ENCODE results near the gene TOX2.

The TOX2 gene

GRCh38 chr20:43968341-43969000, 53.8 kb downstream of the TOX2 start:
- no peak for DNase-seq
- H3K27ac Mint-ChIP-seq, result no peak overlapping the region
- H3K4me1 Mint-ChIP-seq (ENCODE audit: low read depth), result peaks cover 8% of the 10 kb centered on the region
- no peak overlapping the region for H3K4me3 Mint-ChIP-seq
- no peaks in the 10 kb centered on the region for H3K9me3 Mint-ChIP-seq
- no peaks in the 10 kb centered on the region for H3K36me3 Mint-ChIP-seq (ENCODE audit: low read depth)
- peaks cover 7% of the 10 kb centered on the region for H3K27me3 Mint-ChIP-seq

GRCh38 chr20:43969028-43969447, 54.4 kb downstream of the TOX2 start:
- peak; percentile 31 for DNase-seq
- Mint-ChIP-seq H3K36me3 (ENCODE audit: low read depth) (no peaks in the 10 kb centered on the region), H3K27me3 (peaks cover 9% of the 10 kb centered on the region), H3K9me3 (no peaks in the 10 kb centered on the region), H3K4me3 (no peak overlapping the region), H3K4me1 (ENCODE audit: low read depth) (peaks cover 7% of the 10 kb centered on the region), H3K27ac (no peak overlapping the region)

DNA sequence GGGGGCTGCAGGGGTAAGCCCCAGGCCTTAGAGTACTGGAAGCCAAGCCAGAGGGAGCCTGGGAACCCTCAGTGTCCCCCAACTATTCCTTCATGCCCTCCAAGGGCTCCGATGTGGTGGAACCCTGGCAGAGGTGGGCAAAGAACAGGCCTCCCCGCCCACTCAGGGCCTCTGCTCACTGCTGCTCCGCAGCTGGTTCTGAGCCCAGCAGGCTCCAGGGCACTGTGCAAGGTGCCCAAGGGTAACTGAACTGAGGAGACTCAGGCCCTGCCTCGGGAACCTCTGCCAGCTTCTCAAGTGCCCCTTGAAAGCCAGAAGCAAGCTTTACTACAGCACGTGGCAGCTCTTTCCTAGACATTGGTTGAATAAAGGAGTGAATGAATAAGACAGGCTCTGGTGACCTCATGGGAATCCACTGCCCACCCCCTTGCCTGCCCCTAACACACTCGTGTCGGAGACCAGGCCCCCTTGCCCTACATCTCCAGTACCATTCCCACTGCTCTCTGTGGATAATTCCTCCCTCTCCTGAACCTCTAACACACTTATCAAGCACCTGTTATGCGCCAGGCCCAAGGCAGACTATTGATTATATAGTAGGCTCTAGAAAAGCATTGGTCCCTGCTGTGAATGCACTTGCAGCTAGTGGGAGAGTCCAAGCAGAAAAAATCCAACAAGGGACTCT, 55.0 kb downstream of the TOX2 start:
- no peak overlapping the region for H3K4me3 Mint-ChIP-seq
- H3K4me1 Mint-ChIP-seq (ENCODE audit: low read depth), result peaks cover 9% of the 10 kb centered on the region
- H3K36me3 Mint-ChIP-seq (ENCODE audit: low read depth), result no peaks in the 10 kb centered on the region
- no peaks in the 10 kb centered on the region for H3K9me3 Mint-ChIP-seq
- DNase-seq, result no peak
- no peak overlapping the region for H3K27ac Mint-ChIP-seq
- peaks cover 6% of the 10 kb centered on the region for H3K27me3 Mint-ChIP-seq

- H3K9me3 Mint-ChIP-seq, result no peaks in the 10 kb centered on the region
- H3K36me3 Mint-ChIP-seq (ENCODE audit: low read depth), result no peaks in the 10 kb centered on the region
- DNase-seq, result no peak
- peaks cover 6% of the 10 kb centered on the region for H3K27me3 Mint-ChIP-seq
- H3K27ac Mint-ChIP-seq, result no peak overlapping the region
- H3K4me3 Mint-ChIP-seq, result no peak overlapping the region
- H3K4me1 Mint-ChIP-seq (ENCODE audit: low read depth), result peaks cover 23% of the 10 kb centered on the region
These were observed 56.6 kb downstream of the TOX2 start for GRCh38 chr20:43971267-43971666.

DNA sequence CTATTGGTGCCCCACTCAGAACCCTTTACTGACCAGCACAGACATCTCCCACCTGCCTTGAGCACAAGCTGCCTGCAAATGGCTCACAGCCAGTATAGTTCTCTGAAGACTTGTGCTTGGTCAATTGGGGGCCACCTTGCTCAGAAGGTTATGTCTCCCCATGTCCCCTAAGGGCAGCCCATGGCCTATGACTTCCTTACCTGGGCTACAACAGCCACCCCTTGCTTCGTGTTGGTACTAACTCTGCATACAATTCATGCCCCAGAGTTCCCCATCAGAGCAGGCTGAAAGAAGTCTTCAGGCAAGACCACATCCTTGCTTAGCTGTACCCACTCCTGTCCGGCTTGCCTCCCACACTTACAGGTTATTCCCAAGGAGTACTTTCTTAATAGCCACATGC, 57.4 kb downstream of the TOX2 start:
- Mint-ChIP-seq H3K27ac (no peak overlapping the region), H3K36me3 (ENCODE audit: low read depth) (no peaks in the 10 kb centered on the region), H3K4me1 (ENCODE audit: low read depth) (peaks cover 24% of the 10 kb centered on the region), H3K9me3 (no peaks in the 10 kb centered on the region), H3K4me3 (no peak overlapping the region), H3K27me3 (peaks cover 6% of the 10 kb centered on the region)
- no peak for DNase-seq

DNA sequence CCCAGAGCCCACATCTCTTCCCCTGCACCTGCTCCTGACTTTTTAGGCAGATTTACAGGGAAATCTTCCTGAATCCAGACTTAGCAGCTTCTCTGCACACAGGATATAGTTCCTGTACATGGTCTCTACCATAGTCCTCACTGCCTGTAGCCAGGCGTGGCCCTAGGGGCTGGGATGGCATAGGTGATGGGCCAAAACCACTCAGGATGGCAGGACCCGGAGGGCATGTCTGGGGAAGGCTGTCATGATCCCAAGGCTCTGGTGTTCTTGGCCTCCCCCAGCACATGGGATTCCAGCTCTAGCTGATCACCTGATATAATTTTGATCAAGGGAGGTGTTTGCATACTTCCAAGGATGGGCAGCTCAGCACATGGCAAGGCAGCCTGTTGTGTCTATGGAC, 58.0 kb downstream of the TOX2 start:
- Mint-ChIP-seq H3K27ac (no peak overlapping the region), H3K36me3 (ENCODE audit: low read depth) (no peaks in the 10 kb centered on the region), H3K27me3 (peaks cover 6% of the 10 kb centered on the region), H3K9me3 (no peaks in the 10 kb centered on the region), H3K4me3 (no peak overlapping the region), H3K4me1 (ENCODE audit: low read depth) (peaks cover 28% of the 10 kb centered on the region)
- no peak for DNase-seq

DNA sequence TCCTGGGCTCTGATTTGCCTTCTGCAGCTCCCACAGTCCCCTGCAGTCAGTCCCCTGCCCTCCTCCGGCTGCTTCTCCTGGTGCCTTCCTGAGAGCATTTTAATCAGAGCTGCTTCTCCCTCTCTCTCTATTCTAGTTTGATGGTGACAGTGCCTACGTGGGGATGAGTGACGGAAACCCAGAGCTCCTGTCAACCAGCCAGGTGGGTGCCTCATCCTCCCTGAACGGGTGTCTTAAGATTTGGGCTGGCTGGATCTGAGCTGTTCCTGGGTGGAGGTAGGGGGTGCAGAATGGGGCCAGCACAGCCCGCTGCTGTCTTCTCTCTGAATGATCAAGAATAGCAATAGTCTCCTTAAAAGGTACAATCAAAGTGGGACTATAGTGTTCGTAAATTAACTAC, 58.6 kb downstream of the TOX2 start:
- H3K27ac Mint-ChIP-seq, result peak overlapping the region; percentile 50

DNA sequence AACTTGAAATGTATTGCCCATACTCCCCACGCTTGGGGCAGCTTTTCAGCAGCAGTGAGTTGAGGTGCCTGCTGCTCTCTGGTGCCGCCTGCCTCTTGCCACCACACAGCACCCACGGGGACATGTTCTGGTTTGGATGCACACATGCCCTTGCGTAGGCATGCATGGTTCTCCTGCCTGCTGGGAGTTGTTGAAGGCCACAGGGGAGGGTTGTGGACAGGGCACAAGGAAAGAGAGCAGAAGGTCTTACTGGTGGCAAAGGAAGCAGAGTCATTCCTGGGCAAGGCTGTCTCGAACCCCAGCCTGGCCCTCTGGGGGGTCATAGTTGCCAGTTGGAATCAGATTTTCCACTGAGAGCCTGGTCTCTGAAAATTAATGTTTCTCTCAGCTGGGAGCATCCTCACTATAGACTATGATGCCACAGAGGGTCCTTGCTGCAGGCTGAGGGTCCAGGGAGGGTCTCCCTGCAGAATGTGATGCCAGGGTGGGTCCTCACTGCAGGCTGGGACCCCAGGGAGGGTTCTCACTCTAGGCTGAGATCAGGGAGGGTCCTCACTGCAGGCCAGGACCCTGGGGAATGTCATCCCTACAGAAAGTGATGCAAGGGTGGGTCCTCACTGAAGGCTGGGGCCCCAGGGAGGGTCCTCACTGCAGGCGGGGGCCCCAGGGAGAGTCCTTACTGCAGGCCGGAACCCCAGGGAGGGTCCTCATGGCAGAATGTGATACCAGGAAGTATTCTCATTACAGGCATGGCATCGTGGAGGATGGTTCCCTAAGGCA, 59.2 kb downstream of the TOX2 start:
- Mint-ChIP-seq H3K4me3 (no peak overlapping the region), H3K9me3 (no peaks in the 10 kb centered on the region), H3K27ac (peak overlapping the region; percentile 50), H3K4me1 (ENCODE audit: low read depth) (peaks cover 32% of the 10 kb centered on the region), H3K36me3 (ENCODE audit: low read depth) (no peaks in the 10 kb centered on the region), H3K27me3 (peaks cover 6% of the 10 kb centered on the region)
- no peak for DNase-seq

More for the DNA sequence above, 58.6 kb downstream of the TOX2 start:
- no peak overlapping the region for H3K4me3 Mint-ChIP-seq
- no peaks in the 10 kb centered on the region for H3K36me3 Mint-ChIP-seq (ENCODE audit: low read depth)
- H3K4me1 Mint-ChIP-seq (ENCODE audit: low read depth), result peaks cover 33% of the 10 kb centered on the region
- H3K9me3 Mint-ChIP-seq, result no peaks in the 10 kb centered on the region
- DNase-seq, result no peak
- peaks cover 6% of the 10 kb centered on the region for H3K27me3 Mint-ChIP-seq

GRCh38 chr20:43974695-43975094, 60.0 kb downstream of the TOX2 start:
- H3K4me1 Mint-ChIP-seq (ENCODE audit: low read depth), result peaks cover 27% of the 10 kb centered on the region
- peak overlapping the region; percentile 42 for H3K27ac Mint-ChIP-seq
- no peaks in the 10 kb centered on the region for H3K9me3 Mint-ChIP-seq
- DNase-seq, result no peak
- H3K4me3 Mint-ChIP-seq, result no peak overlapping the region
- no peaks in the 10 kb centered on the region for H3K36me3 Mint-ChIP-seq (ENCODE audit: low read depth)
- peaks cover 6% of the 10 kb centered on the region for H3K27me3 Mint-ChIP-seq

DNA sequence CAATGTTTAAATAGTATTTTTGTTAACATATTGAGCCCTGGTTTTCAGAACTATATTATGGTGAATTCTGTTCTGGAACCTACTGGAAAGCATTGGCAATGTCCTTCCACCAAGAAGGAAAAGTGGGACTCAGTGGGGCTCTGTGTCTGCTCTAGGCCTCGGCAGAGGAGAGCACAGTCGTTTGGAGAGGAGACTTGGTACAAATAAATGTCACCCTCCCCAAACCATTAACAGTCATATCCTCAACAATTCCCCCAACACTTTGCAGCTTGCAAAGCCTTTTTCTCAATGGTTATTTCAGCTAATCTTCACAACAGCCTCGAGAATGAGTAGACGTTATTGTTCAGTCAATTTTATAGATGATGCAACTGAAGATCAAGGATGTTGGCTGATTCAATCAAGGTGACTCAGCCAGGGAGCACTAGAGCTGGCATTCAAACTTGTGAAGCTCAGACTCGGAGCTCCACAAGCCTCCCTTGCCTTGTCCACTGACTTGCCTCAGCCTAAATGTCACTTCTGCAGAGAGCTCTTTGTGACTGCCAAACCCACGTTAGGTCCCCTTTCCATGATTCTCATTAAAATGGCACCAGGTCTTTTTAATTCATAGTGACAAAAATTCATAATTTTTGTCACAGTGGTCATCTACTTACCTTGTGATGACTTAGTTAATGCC, 60.6 kb downstream of the TOX2 start:
- H3K4me3 Mint-ChIP-seq, result no peak overlapping the region
- peaks cover 6% of the 10 kb centered on the region for H3K27me3 Mint-ChIP-seq
- peak overlapping the region; percentile 42 for H3K27ac Mint-ChIP-seq
- no peaks in the 10 kb centered on the region for H3K9me3 Mint-ChIP-seq
- peaks cover 27% of the 10 kb centered on the region for H3K4me1 Mint-ChIP-seq (ENCODE audit: low read depth)
- H3K36me3 Mint-ChIP-seq (ENCODE audit: low read depth), result no peaks in the 10 kb centered on the region
- DNase-seq, result no peak

DNA sequence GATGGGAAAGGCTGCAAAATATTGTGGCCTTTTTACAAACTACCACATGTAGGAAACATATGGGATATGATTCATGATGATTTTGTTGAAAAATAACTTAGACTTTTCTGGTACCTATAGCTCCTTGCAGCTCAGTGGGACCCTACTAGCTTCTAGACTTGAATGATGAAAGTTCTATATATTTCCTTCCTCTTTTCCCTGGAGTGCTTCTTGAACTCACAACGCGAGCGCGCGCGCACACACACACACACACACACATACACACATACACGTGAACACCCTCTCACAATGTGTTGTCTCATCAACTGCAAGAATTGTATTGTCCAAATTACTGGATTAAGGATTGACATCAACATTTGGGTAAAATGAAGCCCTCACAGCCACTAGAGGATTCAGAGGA, 61.9 kb downstream of the TOX2 start:
- no peak overlapping the region for H3K27ac Mint-ChIP-seq
- peaks cover 28% of the 10 kb centered on the region for H3K4me1 Mint-ChIP-seq (ENCODE audit: low read depth)
- H3K4me3 Mint-ChIP-seq, result no peak overlapping the region
- no peak for DNase-seq
- no peaks in the 10 kb centered on the region for H3K36me3 Mint-ChIP-seq (ENCODE audit: low read depth)
- H3K27me3 Mint-ChIP-seq, result peaks cover 6% of the 10 kb centered on the region
- H3K9me3 Mint-ChIP-seq, result no peaks in the 10 kb centered on the region

- Mint-ChIP-seq H3K27ac (no peak overlapping the region), H3K9me3 (no peaks in the 10 kb centered on the region), H3K36me3 (ENCODE audit: low read depth) (no peaks in the 10 kb centered on the region), H3K4me1 (ENCODE audit: low read depth) (peaks cover 29% of the 10 kb centered on the region), H3K4me3 (no peak overlapping the region), H3K27me3 (peaks cover 6% of the 10 kb centered on the region)
- DNase-seq, result no peak
These were observed 62.6 kb downstream of the TOX2 start for GRCh38 chr20:43977252-43977651.

DNA sequence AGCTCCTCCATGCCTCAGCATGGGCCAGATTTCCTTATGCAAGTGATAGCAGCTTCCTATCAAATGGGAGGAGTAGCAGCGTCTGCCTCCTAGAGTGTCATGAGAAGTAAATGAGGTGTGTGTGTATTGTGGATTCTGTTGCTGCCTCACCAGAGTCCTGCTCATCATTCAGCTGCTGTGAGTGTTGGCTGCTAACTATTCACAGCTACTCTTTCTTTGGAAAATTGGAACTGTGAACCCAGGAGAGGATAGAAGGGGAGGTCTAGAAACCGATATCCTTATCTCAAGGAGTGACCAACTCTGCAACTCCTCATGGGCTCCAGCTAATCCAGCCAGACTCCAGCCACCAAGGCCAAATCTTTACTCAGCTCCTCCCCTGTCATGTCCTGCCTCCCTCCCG, 63.3 kb downstream of the TOX2 start:
- H3K27me3 Mint-ChIP-seq, result peaks cover 6% of the 10 kb centered on the region
- H3K27ac Mint-ChIP-seq, result no peak overlapping the region
- peaks cover 29% of the 10 kb centered on the region for H3K4me1 Mint-ChIP-seq (ENCODE audit: low read depth)
- H3K4me3 Mint-ChIP-seq, result no peak overlapping the region
- DNase-seq, result no peak
- H3K9me3 Mint-ChIP-seq, result no peaks in the 10 kb centered on the region
- no peaks in the 10 kb centered on the region for H3K36me3 Mint-ChIP-seq (ENCODE audit: low read depth)

DNA sequence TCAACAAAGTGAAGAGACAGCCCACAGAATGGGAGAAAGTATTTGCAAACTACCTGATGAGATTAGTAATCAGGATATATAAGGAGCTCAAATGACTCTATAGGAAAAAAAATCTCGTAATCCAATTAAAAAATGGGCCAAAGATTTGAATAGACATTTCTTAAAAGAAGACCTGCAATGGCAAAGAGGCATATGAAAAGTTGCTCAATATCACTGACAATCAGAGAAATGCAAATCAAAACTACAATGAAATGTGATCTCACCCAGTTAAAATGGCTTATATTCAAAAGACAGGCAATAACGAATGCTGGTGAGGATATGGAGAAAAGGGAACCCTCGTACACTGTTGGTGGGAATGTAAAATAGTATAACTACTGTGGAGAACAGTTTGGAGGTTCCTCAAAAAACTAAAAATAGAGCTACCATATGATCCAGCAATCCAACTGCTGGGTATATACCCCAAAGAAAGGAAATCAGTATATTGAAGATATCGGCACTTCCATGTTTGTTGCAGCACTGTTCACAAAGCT, 65.0 kb downstream of the TOX2 start:
- Mint-ChIP-seq H3K27me3 (no peaks in the 10 kb centered on the region), H3K27ac (no peak overlapping the region), H3K4me1 (ENCODE audit: low read depth) (peaks cover 39% of the 10 kb centered on the region), H3K36me3 (ENCODE audit: low read depth) (no peaks in the 10 kb centered on the region), H3K4me3 (no peak overlapping the region), H3K9me3 (no peaks in the 10 kb centered on the region)
- DNase-seq, result no peak

Data from activated T-cell treated with anti-CD3 and anti-CD28 coated beads, Interleukin-2, amount 50 U/mL, for 24 hours (primary cell).